Stomach (tissue), 9 donors: ENCODE data around the gene SCYL1. TPM values are rescaled to one million over a fixed set of nuclear protein-coding genes. Genes with fewer than 3 reads are reported as not detected.

ENCODE experiments used
- DNase-seq, 2 donors: peaks; one replicate each; pipeline versions ENCODE4 v3.0.0 to v3.0.0-alpha.2; 2013 to 2019
- H3K27ac ChIP-seq, 5 donors: fragments of 200-600 bp in 4 of 5; sonication (generic) in 4 of 5; one replicate each; pipeline ENCODE4 v1.5.1; 2013 to 2019; ENCODE audit warnings: mild to moderate bottlenecking in 1 of 5, moderate library complexity in 1 of 5
- H3K27me3 ChIP-seq, 3 donors: fragments of 200-600 bp; sonication (generic); one replicate each; pipeline ENCODE4 v1.5.1; 2017 to 2019; ENCODE audit warnings: mixed run types in 1 of 3
- H3K36me3 ChIP-seq, 4 donors: fragments of 200-600 bp; sonication (generic); 1 replicate in 3 of 4; 2 replicates in 1 of 4; pipeline ENCODE4 v1.5.1; 2016 to 2019
- H3K4me1 ChIP-seq, 4 donors: fragments of 200-600 bp; sonication (generic); one replicate each; pipeline ENCODE4 v1.5.1; 2016 to 2019
- H3K4me3 ChIP-seq, 4 donors: fragments of 200-600 bp; sonication (generic) in 3 of 4; one replicate each; pipeline ENCODE4 v1.5.1; 2016 to 2019; ENCODE audit warnings: mild to moderate bottlenecking in 1 of 4
- H3K9me3 ChIP-seq, 4 donors: fragments of 200-600 bp; sonication (generic); one replicate each; pipeline ENCODE4 v1.5.1; 2016 to 2019
- EP300 ChIP-seq: sonication (generic); formaldehyde crosslinking; IDR thresholded peaks from one replicate; pipeline ENCODE4 v1.6.1; 2017; ENCODE audit warnings: antibody characterized with exemption
- POLR2A ChIP-seq, 4 donors: fragments of 450-650 bp; IDR thresholded peaks; one replicate each; pipeline ENCODE4 v1.6.1; 2016; ENCODE audit warnings: antibody characterized with exemption in 4 of 4, control low read depth in 2 of 4, mild to moderate bottlenecking in 1 of 4, moderate library complexity in 1 of 4
- POLR2AphosphoS5 ChIP-seq, 3 donors: sonication (generic); formaldehyde crosslinking; IDR thresholded peaks; one replicate each; pipeline ENCODE4 v1.6.1; 2016; ENCODE audit warnings: antibody characterized with exemption in 3 of 3
- WGBS, 5 donors: extraction: QIAGEN DNeasy Blood & Tissue Kit in 3 of 5; methylation state at CpG; one replicate each; pipeline versions ENCODE4 v1.1.5 to v1.1.7; 2013 to 2018; 5-methylcytosine and 5-hydroxymethylcytosine counted together
- intact Hi-C: fragments of 100-400 bp; cut with DNase I; formaldehyde crosslinking; loops from one replicate; pipeline ENCODE4 v1.15.1; 2023; ENCODE audit warnings: low total_unique reads
- polyA plus RNA-seq, 3 donors: library from polyadenylated mRNA; stranded (reverse); fragments of 200-250 nt; gene quantifications; one replicate each; pipeline ENCODE4 v1.2.3, GENCODE V29; 2013
- total RNA-seq, 5 donors: library from RNA; depleted of rRNA; stranded (reverse); fragments of >200 nt; gene quantifications; one replicate each; pipeline versions ENCODE4 v1.1.0 to v1.2.3, GENCODE V29; 2014 to 2016
- TF ChIP-seq, protein P1 (sequence below), 7 experiments: fragments of 450-650 bp in 4 of 7; fragments of 200-600 bp in 3 of 7; sonication (generic) in 3 of 7; IDR thresholded peaks; one replicate each; pipeline ENCODE4 v1.5.1; 2016 to 2019; ENCODE audit warnings: antibody characterized with exemption in 7 of 7, control low read depth in 2 of 7, mild to moderate bottlenecking in 1 of 7
- donor health status: healthy with polysubstance abuse.
- donor health status: Bipolar disorder and iron deficiency.
- donor health status: healthy.

SCYL1 gene
- total and polyA plus RNA-seq, 8 donors, result 3.5 to 94.8 (median 75.1) TPM

DNA sequence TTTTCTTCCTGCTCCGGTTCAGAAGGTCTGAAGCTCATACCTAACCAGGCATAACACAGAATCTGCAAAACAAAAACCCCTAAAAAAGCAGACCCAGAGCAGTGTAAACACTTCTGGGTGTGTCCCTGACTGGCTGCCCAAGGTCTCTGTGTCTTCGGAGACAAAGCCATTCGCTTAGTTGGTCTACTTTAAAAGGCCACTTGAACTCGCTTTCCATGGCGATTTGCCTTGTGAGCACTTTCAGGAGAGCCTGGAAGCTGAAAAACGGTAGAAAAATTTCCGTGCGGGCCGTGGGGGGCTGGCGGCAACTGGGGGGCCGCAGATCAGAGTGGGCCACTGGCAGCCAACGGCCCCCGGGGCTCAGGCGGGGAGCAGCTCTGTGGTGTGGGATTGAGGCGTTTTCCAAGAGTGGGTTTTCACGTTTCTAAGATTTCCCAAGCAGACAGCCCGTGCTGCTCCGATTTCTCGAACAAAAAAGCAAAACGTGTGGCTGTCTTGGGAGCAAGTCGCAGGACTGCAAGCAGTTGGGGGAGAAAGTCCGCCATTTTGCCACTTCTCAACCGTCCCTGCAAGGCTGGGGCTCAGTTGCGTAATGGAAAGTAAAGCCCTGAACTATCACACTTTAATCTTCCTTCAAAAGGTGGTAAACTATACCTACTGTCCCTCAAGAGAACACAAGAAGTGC lies 26.7 kb upstream of the SCYL1 start:
- Histone ChIP-seq H3K4me1 (peaks cover 39 to 41% (median 40%) of the 10 kb centered on the region in 4 donors), H3K36me3 (peaks cover 17 to 30% (median 19%) of the 10 kb centered on the region in 4 donors), H3K27ac (peak overlapping the region; percentile 91 to 99 (median 99)), H3K4me3 (peak overlapping the region; percentile 77 to 95 (median 84)), H3K27me3 (no peaks in the 10 kb centered on the region), H3K9me3 (no peaks in the 10 kb centered on the region)
- 0 to 2% (median 1%) methylated on average over 24 of the region's 24 CpGs for WGBS, 5 donors
- intact Hi-C loops, result no loop called here
- TF ChIP-seq EP300 (no peak), POLR2A (IDR thresholded peaks at IDR 0.05) (no peak), POLR2AphosphoS5 (IDR thresholded peaks at IDR 0.05) (peak in 2 of 3 donors; percentile 1 to 13)
- TF ChIP-seq, protein P1, sequence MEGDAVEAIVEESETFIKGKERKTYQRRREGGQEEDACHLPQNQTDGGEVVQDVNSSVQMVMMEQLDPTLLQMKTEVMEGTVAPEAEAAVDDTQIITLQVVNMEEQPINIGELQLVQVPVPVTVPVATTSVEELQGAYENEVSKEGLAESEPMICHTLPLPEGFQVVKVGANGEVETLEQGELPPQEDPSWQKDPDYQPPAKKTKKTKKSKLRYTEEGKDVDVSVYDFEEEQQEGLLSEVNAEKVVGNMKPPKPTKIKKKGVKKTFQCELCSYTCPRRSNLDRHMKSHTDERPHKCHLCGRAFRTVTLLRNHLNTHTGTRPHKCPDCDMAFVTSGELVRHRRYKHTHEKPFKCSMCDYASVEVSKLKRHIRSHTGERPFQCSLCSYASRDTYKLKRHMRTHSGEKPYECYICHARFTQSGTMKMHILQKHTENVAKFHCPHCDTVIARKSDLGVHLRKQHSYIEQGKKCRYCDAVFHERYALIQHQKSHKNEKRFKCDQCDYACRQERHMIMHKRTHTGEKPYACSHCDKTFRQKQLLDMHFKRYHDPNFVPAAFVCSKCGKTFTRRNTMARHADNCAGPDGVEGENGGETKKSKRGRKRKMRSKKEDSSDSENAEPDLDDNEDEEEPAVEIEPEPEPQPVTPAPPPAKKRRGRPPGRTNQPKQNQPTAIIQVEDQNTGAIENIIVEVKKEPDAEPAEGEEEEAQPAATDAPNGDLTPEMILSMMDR (IDR thresholded peaks at IDR 0.05), result no peak
- peak; percentile 63 to 88 for DNase-seq

DNA sequence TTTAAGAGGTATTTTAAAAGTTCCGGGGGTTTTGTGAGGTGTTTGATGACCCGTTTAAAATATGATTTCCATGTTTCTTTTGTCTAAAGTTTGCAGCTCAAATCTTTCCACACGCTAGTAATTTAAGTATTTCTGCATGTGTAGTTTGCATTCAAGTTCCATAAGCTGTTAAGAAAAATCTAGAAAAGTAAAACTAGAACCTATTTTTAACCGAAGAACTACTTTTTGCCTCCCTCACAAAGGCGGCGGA lies 26.2 kb upstream of the SCYL1 start:
- H3K36me3 ChIP-seq, result peaks cover 21 to 35% (median 23%) of the 10 kb centered on the region in 4 donors
- no peaks in the 10 kb centered on the region for H3K27me3 ChIP-seq
- intact Hi-C loops, result no loop called here
- WGBS, 5 donors, result 0 to 1% (median 0%) methylated on average over 6 of the region's 6 CpGs
- peak overlapping the region; percentile 77 to 95 (median 84) for H3K4me3 ChIP-seq
- DNase-seq, result no peak
- H3K9me3 ChIP-seq, result no peaks in the 10 kb centered on the region
- H3K4me1 ChIP-seq, result peaks cover 34 to 39% (median 36%) of the 10 kb centered on the region in 4 donors
- no peak for TF ChIP-seq POLR2AphosphoS5 (IDR thresholded peaks at IDR 0.05)
- TF ChIP-seq, protein P1 (IDR thresholded peaks at IDR 0.05), result peak in 1 of 7 experiments; percentile 5
- peak overlapping the region; percentile 91 to 99 (median 99) for H3K27ac ChIP-seq

DNA sequence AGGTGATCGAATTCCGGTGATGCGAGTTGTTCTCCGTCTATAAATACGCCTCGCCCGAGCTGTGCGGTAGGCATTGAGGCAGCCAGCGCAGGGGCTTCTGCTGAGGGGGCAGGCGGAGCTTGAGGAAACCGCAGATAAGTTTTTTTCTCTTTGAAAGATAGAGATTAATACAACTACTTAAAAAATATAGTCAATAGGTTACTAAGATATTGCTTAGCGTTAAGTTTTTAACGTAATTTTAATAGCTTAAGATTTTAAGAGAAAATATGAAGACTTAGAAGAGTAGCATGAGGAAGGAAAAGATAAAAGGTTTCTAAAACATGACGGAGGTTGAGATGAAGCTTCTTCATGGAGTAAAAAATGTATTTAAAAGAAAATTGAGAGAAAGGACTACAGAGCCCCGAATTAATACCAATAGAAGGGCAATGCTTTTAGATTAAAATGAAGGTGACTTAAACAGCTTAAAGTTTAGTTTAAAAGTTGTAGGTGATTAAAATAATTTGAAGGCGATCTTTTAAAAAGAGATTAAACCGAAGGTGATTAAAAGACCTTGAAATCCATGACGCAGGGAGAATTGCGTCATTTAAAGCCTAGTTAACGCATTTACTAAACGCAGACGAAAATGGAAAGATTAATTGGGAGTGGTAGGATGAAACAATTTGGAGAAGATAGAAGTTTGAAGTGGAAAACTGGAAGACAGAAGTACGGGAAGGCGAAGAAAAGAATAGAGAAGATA lies 25.7 kb upstream of the SCYL1 start, which contains the start of gene MALAT1:
Gene MALAT1 (plus strand): TSS at position 69 of the 736 bp plus-strand sequence.
- Histone ChIP-seq H3K9me3 (no peaks in the 10 kb centered on the region), H3K27me3 (no peaks in the 10 kb centered on the region), H3K27ac (peak within 1 kb of the TSS; percentile 91 to 99 (median 99)), H3K36me3 (peaks cover 26 to 40% (median 28%) of the 10 kb centered on the region in 4 donors), H3K4me1 (peaks cover 30 to 38% (median 35%) of the 10 kb centered on the region in 4 donors), H3K4me3 (peak within 1 kb of the TSS; percentile 77 to 95 (median 84))
- TF ChIP-seq EP300 (peak; percentile 84), POLR2A (IDR thresholded peaks at IDR 0.05) (peak in 2 of 4 donors; percentile 100), POLR2AphosphoS5 (IDR thresholded peaks at IDR 0.05) (peak; percentile 100)
- TF ChIP-seq, protein P1 (IDR thresholded peaks at IDR 0.05), result no peak
- 0 to 1% (median 0%) methylated on average over 24 of the region's 24 CpGs for WGBS, 5 donors
- intact Hi-C loops, result no loop called here
- peak; percentile 96 to 98 for DNase-seq

DNA sequence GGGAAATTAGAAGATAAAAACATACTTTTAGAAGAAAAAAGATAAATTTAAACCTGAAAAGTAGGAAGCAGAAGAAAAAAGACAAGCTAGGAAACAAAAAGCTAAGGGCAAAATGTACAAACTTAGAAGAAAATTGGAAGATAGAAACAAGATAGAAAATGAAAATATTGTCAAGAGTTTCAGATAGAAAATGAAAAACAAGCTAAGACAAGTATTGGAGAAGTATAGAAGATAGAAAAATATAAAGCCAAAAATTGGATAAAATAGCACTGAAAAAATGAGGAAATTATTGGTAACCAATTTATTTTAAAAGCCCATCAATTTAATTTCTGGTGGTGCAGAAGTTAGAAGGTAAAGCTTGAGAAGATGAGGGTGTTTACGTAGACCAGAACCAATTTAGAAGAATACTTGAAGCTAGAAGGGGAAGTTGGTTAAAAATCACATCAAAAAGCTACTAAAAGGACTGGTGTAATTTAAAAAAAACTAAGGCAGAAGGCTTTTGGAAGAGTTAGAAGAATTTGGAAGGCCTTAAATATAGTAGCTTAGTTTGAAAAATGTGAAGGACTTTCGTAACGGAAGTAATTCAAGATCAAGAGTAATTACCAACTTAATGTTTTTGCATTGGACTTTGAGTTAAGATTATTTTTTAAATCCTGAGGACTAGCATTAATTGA lies 25.0 kb upstream of the SCYL1 start:
- peak overlapping the region; percentile 92 to 99 (median 99) for H3K27ac ChIP-seq
- intact Hi-C loops, result loop anchor here (5.0 kb wide), 1 partner anchor 73 kb away; no protein-coding TSS in a partner anchor
- H3K36me3 ChIP-seq, result peaks cover 33 to 47% (median 35%) of the 10 kb centered on the region in 4 donors
- H3K27me3 ChIP-seq, result no peaks in the 10 kb centered on the region
- peak overlapping the region; percentile 77 to 95 (median 84) for H3K4me3 ChIP-seq
- TF ChIP-seq, protein P1 (IDR thresholded peaks at IDR 0.05), result no peak
- TF ChIP-seq POLR2AphosphoS5 (IDR thresholded peaks at IDR 0.05), result peak in 1 of 3 donors; percentile 16
- WGBS, 5 donors, result 0 to 1% (median 0%) methylated on average over 3 of the region's 3 CpGs
- H3K9me3 ChIP-seq, result no peaks in the 10 kb centered on the region
- DNase-seq, result no peak
- peaks cover 25 to 39% (median 35%) of the 10 kb centered on the region in 4 donors for H3K4me1 ChIP-seq
